Measurements from ENCODE around the gene SLC26A11. TPM values are rescaled to one million over a fixed set of nuclear protein-coding genes. Genes with fewer than 3 reads are reported as not detected.
"Not testable (repeated sequence)": the region's sequence is repeated elsewhere in the genome, so short reads cannot be mapped to it uniquely, and the experiment has no call there.

Gene SLC26A11
- total RNA-seq, 3 donors from 2014 or later (not counting 1 experiment from before 2014, with no cell fraction given), result 33.9 to 37.6 (median 35.8) TPM

GRCh38 chr17:80243526-80244433, 23.6 kb downstream of the SLC26A11 start:
- no peaks in the 10 kb centered on the region for H3K27me3 ChIP-seq (ENCODE audit: control insufficient read depth, insufficient read depth, low read length)
- Mint-ChIP-seq H3K36me3 (no peaks in the 10 kb centered on the region), H3K4me3 (no peak overlapping the region), H3K9me3 (no peaks in the 10 kb centered on the region), H3K27ac (no peak overlapping the region), H3K4me1 (no peaks in the 10 kb centered on the region), H3K27me3 (ENCODE audit: low read depth in 2 of 2) (no peaks in the 10 kb centered on the region)
- H3K27ac ChIP-seq (ENCODE audit: low read length), result no peak overlapping the region
- no peak for TF ChIP-seq CTCF (IDR thresholded peaks at IDR 0.05)
- no peaks in the 10 kb centered on the region for H3K4me1 ChIP-seq (ENCODE audit: control insufficient read depth, insufficient read depth, low read length)
- intact Hi-C loops (cut with micrococcal nuclease), result no loop called here
- DNase-seq, result no peak
- no peaks in the 10 kb centered on the region for H3K9me3 ChIP-seq (ENCODE audit: control insufficient read depth, insufficient read depth, low read length)
- WGBS (ENCODE audit: insufficient coverage), result 93% methylated on average over 26 of the region's 26 CpGs
- no peak for ATAC-seq
- H3K4me3 ChIP-seq (ENCODE audit: low read length), result no peak overlapping the region
- no peaks in the 10 kb centered on the region for H3K36me3 ChIP-seq (ENCODE audit: control insufficient read depth, insufficient read depth, low read length)

- H3K4me3 Mint-ChIP-seq; H3K4me1 Mint-ChIP-seq; intact Hi-C loops (cut with micrococcal nuclease); H3K27me3 Mint-ChIP-seq (ENCODE audit: low read depth in 2 of 2); H3K9me3 ChIP-seq (ENCODE audit: control insufficient read depth, insufficient read depth, low read length); H3K27ac Mint-ChIP-seq; H3K36me3 ChIP-seq (ENCODE audit: control insufficient read depth, insufficient read depth, low read length); H3K4me3 ChIP-seq (ENCODE audit: low read length); DNase-seq; H3K4me1 ChIP-seq (ENCODE audit: control insufficient read depth, insufficient read depth, low read length); ATAC-seq; H3K27me3 ChIP-seq (ENCODE audit: control insufficient read depth, insufficient read depth, low read length); H3K9me3 Mint-ChIP-seq; H3K36me3 Mint-ChIP-seq; H3K27ac ChIP-seq (ENCODE audit: low read length): not testable (repeated sequence)
- WGBS (ENCODE audit: insufficient coverage), result 96% methylated on average over 6 of the region's 6 CpGs
These were observed 24.2 kb downstream of the SLC26A11 start for GRCh38 chr17:80244448-80244847.

GRCh38 chr17:80244871-80245509, 24.8 kb downstream of the SLC26A11 start:
- no peaks in the 10 kb centered on the region for H3K9me3 Mint-ChIP-seq
- Histone ChIP-seq H3K9me3 (ENCODE audit: control insufficient read depth, insufficient read depth, low read length) (no peaks in the 10 kb centered on the region), H3K27ac (ENCODE audit: low read length) (no peak overlapping the region), H3K4me1 (ENCODE audit: control insufficient read depth, insufficient read depth, low read length) (no peaks in the 10 kb centered on the region), H3K27me3 (ENCODE audit: control insufficient read depth, insufficient read depth, low read length) (no peaks in the 10 kb centered on the region), H3K4me3 (ENCODE audit: low read length) (no peak overlapping the region), H3K36me3 (ENCODE audit: control insufficient read depth, insufficient read depth, low read length) (no peaks in the 10 kb centered on the region)
- H3K36me3 Mint-ChIP-seq, result no peaks in the 10 kb centered on the region
- no peaks in the 10 kb centered on the region for H3K4me1 Mint-ChIP-seq
- ATAC-seq (no peak), DNase-seq (no peak)
- H3K4me3 Mint-ChIP-seq, result no peak overlapping the region
- TF ChIP-seq CTCF (IDR thresholded peaks at IDR 0.05), result no peak
- H3K27me3 Mint-ChIP-seq (ENCODE audit: low read depth in 2 of 2), result no peaks in the 10 kb centered on the region
- intact Hi-C loops (cut with micrococcal nuclease), result no loop called here
- 92% methylated on average over 22 of the region's 22 CpGs for WGBS (ENCODE audit: insufficient coverage)
- H3K27ac Mint-ChIP-seq, result peak overlapping the region in 1 of 2 donors; percentile 27

- ATAC-seq (no peak), DNase-seq (no peak)
- Histone ChIP-seq H3K36me3 (ENCODE audit: control insufficient read depth, insufficient read depth, low read length) (no peaks in the 10 kb centered on the region), H3K27ac (ENCODE audit: low read length) (no peak overlapping the region), H3K4me3 (ENCODE audit: low read length) (no peak overlapping the region), H3K9me3 (ENCODE audit: control insufficient read depth, insufficient read depth, low read length) (no peaks in the 10 kb centered on the region), H3K27me3 (ENCODE audit: control insufficient read depth, insufficient read depth, low read length) (no peaks in the 10 kb centered on the region), H3K4me1 (ENCODE audit: control insufficient read depth, insufficient read depth, low read length) (no peaks in the 10 kb centered on the region)
- WGBS (ENCODE audit: insufficient coverage), result 92% methylated on average over 27 of the region's 27 CpGs
- Mint-ChIP-seq H3K4me3 (no peak overlapping the region), H3K27me3 (ENCODE audit: low read depth in 2 of 2) (no peaks in the 10 kb centered on the region), H3K36me3 (no peaks in the 10 kb centered on the region), H3K27ac (no peak overlapping the region), H3K4me1 (no peaks in the 10 kb centered on the region), H3K9me3 (no peaks in the 10 kb centered on the region)
- intact Hi-C loops (cut with micrococcal nuclease), result no loop called here
- TF ChIP-seq CTCF (IDR thresholded peaks at IDR 0.05), result no peak
These were observed 25.5 kb downstream of the SLC26A11 start for GRCh38 chr17:80245566-80246265.
